Activated CD4-positive, alpha-beta T cell treated with anti-CD3 and anti-CD28 coated beads for 4 hours (primary cell): ENCODE data around the gene AIFM1.

Experiments
- DNase-seq, 2 donors: peaks; one replicate each; pipeline ENCODE4 v3.0.0-alpha.2; 2020

Gene AIFM1

GRCh38 chrX:130086447-130087206 is 79.0 kb downstream of the AIFM1 start:
- peak; percentile 48 to 58 for DNase-seq

GRCh38 chrX:130085551-130086446 is 79.8 kb downstream of the AIFM1 start:
- no peak for DNase-seq

- DNase-seq, result no peak
These were observed 80.9 kb downstream of the AIFM1 start for GRCh38 chrX:130084631-130085237.

- no peak for DNase-seq
These were observed 81.8 kb downstream of the AIFM1 start for GRCh38 chrX:130083656-130084382.

- no peak for DNase-seq
These were observed 82.5 kb downstream of the AIFM1 start for GRCh38 chrX:130083107-130083490.

GRCh38 chrX:130082244-130083106 is 83.2 kb downstream of the AIFM1 start:
- DNase-seq, result peak; percentile 69 to 70

- no peak for DNase-seq
These were observed 84.1 kb downstream of the AIFM1 start for GRCh38 chrX:130081421-130082045.

- no peak for DNase-seq
These were observed 84.8 kb downstream of the AIFM1 start for GRCh38 chrX:130080791-130081367.

GRCh38 chrX:130079824-130080406 is 85.7 kb downstream of the AIFM1 start:
- DNase-seq, result peak; percentile 58 to 63
